Dermis blood vessel endothelial cell (primary cell): ENCODE measurements around the gene FLVCR2. TPM values are rescaled to one million over a fixed set of nuclear protein-coding genes. Genes with fewer than 3 reads are reported as not detected.
A peak's percentile ranks its signal among the peaks of the same experiment; 100 is the strongest.

Experiments used
- DNase-seq: peaks from one replicate; pipeline ENCODE4 v3.0.0; 2010
- total RNA-seq: library from RNA; depleted of rRNA; stranded (reverse); fragments of >200 nt; gene quantifications from 2 replicates; pipeline ENCODE4 v1.2.3, GENCODE V29; 2014

The FLVCR2 gene, protein sequence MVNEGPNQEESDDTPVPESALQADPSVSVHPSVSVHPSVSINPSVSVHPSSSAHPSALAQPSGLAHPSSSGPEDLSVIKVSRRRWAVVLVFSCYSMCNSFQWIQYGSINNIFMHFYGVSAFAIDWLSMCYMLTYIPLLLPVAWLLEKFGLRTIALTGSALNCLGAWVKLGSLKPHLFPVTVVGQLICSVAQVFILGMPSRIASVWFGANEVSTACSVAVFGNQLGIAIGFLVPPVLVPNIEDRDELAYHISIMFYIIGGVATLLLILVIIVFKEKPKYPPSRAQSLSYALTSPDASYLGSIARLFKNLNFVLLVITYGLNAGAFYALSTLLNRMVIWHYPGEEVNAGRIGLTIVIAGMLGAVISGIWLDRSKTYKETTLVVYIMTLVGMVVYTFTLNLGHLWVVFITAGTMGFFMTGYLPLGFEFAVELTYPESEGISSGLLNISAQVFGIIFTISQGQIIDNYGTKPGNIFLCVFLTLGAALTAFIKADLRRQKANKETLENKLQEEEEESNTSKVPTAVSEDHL
- 10.6 and 15.8 TPM in 2 replicates for total RNA-seq

- peak; percentile 75 for DNase-seq
Observed at GRCh38 chr14:75578102-75578785, at the start of gene FLVCR2. Gene FLVCR2 (plus strand): TSS chr14:75578620. CDS start chr14:75578973, 353 bp downstream.

DNA sequence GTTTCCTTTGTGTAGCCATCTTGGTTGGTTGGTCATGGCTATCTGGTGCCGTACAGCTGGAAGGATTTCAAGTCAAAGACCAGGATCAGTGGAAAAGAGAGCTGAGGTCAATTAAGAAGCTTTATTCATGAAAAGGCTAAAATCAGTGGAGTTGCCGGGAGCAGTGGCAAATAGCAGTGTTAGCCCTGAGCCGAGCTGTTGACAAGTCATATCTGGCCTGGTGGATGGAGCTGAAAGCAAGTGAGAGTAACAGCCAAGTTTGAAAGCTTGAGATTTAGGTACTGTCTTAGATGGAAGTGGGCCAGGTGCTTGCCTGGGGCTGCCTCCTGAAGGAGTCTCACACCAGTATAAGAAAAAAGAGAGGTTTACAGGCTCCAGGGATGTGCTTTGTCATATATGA is 47.2 kb upstream of the FLVCR2 start:
- DNase-seq = no peak

- no peak for DNase-seq
Observed at GRCh38 chr14:75531660-75532317, 46.6 kb upstream of the FLVCR2 start.

DNA sequence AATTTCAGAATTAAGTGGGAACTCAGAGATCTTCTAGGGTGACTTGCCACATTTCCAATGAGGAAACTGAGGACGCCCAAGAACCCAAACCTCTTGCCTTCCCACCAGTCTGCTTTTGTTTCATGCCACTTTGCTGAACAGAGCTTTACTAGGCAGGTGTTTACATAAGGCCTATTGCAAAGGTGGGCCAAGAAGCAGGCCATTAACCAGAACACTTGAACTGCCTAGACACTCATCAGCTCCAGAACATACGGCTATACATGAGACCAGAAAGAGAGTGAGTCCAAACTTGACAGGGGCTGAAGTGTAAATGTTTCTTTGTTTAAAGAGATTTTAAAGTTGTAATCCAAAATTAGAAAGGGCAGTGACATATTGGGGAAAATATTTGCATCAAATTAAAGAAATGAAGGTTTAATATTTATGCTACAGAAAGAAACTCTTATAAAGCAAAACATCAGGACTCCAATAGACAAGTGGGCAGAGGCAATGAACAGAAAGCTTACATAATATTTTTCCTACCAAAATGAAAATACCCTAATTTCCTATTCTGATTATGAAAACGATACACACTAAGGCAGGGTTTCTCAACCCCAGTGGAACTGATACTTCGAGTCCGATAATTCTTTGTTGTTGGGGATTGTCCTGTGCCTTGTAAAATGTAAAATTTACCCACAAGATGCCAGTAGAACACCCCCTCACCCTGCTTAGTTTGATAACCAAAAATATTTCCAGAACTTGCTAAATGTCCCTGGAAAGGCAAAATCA is 44.4 kb upstream of the FLVCR2 start:
- no peak for DNase-seq

- DNase-seq = no peak
Observed at GRCh38 chr14:75535164-75535898, 43.1 kb upstream of the FLVCR2 start.

GRCh38 chr14:75537071-75537470 is 41.3 kb upstream of the FLVCR2 start:
- DNase-seq = no peak

GRCh38 chr14:75539162-75539560 is 39.3 kb upstream of the FLVCR2 start:
- no peak for DNase-seq

- DNase-seq = no peak
Observed at GRCh38 chr14:75539561-75540478, 38.6 kb upstream of the FLVCR2 start.

- DNase-seq = no peak
Observed at GRCh38 chr14:75540479-75540851, 38.0 kb upstream of the FLVCR2 start.

GRCh38 chr14:75542588-75543091 is 35.8 kb upstream of the FLVCR2 start:
- peak; percentile 42 for DNase-seq

- DNase-seq = no peak
Observed at GRCh38 chr14:75543253-75543652, 35.2 kb upstream of the FLVCR2 start.

GRCh38 chr14:75543786-75544185 is 34.6 kb upstream of the FLVCR2 start:
- DNase-seq = no peak

GRCh38 chr14:75545907-75546306 is 32.5 kb upstream of the FLVCR2 start:
- DNase-seq = no peak

DNA sequence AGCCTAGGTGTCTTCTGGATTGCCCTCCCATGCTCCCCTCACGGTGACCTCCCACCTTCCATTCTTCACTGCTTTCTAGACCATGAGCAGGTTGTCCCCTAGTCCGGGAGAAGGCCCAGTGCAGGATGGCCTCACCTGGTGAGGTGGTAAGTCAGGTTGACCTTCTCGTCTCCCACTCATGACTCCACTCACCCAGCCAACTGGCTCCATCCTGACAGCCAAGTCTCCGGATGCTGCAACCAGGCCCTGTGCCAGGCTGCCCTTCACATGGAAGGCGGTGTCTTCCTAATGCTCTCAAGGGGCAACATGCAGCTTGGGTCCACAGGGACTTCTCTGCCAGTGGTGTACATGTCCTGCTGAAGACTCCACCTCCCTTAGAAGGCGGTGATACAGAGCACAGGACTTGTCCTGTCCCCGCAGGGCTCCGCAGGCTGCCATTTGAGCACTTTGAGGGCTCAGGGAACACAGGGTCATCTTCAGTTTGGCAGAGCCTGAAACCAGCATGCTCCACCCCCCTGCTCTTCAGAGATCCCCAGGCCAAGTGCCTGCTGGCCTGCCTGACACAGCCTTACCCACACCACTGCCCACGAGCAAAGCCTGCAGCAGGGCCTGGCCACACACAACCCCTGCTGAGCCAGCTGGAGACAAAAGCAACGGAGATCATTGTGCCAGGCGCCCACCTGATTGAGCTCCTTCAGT is 30.7 kb upstream of the FLVCR2 start:
- DNase-seq = no peak

DNA sequence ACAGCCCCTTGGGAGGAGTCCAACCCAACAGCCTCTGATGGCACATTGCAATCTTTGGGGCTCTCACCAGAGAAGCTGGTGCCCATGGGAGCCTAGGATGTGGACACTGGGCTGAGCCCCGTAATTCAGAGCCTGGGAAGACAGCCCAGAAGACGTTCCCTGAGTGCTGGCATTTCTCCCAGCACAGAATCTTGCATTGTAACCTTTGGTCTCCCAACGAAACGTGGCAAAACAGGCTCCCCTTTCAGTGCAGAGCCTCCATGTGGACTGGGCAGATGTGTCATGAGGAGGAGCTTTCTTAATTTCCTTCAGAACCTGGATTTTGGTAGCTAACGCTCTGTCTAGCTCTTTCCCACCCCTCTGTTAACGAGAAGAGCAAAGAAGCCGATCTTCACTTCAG is 29.9 kb upstream of the FLVCR2 start:
- no peak for DNase-seq

DNA sequence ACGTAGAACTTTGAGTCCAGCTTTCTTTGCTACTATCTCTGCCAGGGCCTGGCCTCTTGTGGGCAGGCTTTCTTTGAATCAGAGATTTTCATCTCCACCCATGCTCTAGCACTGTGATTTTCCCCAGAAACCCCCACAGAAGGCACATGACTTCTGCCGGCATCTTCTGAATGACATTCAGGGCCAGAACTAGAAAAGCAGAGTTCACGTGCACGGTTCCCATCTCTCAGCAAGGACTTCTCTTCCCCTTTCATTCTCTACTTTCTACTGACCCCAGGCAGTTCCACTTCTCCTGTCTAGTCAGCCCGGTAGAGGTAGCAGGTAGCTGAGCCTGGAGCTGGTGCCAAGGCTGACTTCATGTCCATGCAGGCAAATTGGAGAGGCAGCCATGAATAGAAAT is 29.3 kb upstream of the FLVCR2 start:
- DNase-seq = no peak

GRCh38 chr14:75551021-75551420 is 27.4 kb upstream of the FLVCR2 start:
- DNase-seq = no peak

DNA sequence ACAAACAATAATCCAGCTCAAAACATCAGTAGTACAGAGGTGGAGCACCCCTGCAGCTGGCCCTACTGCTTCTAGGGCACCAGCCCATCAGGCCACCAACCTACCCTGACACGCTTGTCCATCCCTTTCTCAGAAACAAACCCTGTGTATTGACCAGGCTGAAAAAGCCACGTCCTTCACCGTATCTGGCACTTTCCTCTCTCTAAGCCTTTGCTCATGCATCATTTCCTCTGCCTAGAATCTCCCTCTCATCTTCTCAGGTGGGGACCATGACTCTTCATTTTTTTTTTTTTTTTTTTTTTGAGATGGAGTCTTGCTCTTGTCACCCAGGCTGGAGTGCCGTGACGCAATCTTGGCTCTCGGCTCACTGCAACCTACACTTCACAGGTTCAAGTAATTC is 25.3 kb upstream of the FLVCR2 start:
- DNase-seq = no peak

DNA sequence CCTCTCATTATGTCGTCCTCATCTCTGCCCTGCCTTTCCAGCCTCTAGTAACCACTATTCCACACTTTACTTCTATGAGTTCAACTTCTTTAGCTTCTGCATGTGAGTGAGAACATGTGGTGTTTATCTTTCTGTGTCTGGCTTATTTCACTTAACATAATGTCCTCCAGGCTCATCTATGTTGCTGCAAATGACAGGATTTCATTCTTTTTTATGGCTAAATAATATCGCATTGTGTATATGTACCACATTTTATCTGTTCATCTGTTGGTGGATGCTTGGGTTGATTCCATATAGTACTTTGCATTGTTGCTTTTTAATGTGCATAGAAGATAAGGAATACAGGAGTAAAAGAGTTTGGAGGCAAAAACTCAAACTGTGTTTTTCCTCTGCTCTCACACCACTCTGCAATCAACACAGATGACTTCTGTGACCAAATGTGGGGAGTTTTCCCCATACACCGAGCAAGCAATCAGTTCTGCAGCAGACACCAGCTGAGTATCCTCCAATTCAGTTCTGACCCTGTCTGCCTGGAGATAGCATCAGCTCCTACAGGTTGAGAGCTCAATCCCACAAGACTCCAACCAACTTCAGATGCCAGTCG is 24.6 kb upstream of the FLVCR2 start:
- DNase-seq = no peak
